OCI-LY7 (cell line): ENCODE measurements around the gene TTBK1. TPM values are rescaled to one million over a fixed set of nuclear protein-coding genes. Genes with fewer than 3 reads are reported as not detected.

Experiments
- BruUV-seq: library from RNA; stranded (reverse); fragments of 400-500 nt; replicated peaks from 2 replicates; lab custom pipeline; 2021; lab: Mats Ljungman, UMichigan
- CTCF ChIA-PET: fragments of 300-600 bp; sonication (Branson Sonifier 250); formaldehyde crosslinking; loops from one replicate; lab custom pipeline; 2022; ENCODE audit warnings: antibody characterized with exemption; ENCODE audit not compliant: unreplicated experiment; lab: Charles Lee
- POLR2A ChIA-PET: fragments of 300-600 bp; sonication (Branson Sonifier 250); formaldehyde crosslinking; loops from one replicate; lab custom pipeline; 2022; ENCODE audit warnings: antibody characterized with exemption; lab: Charles Lee
- DNase-seq: peaks from one replicate; pipeline ENCODE4 v3.0.0-alpha.2; 2015; ENCODE audit warnings: low spot score
- H2AFZ ChIP-seq: fragments of 200-600 bp; sonication (generic), shearing (Covaris generic); 2 replicates; pipeline ENCODE4 v1.6.1; 2014; ENCODE audit warnings: mild to moderate bottlenecking, antibody characterized with exemption, low read length, moderate library complexity
- H3K27ac ChIP-seq: fragments of 200-600 bp; sonication (generic); 2 replicates; pipeline ENCODE4 v1.5.1; 2014; ENCODE audit warnings: mixed run types, low read depth, mild to moderate bottlenecking, moderate library complexity, low read length, inconsistent platforms; ENCODE audit not compliant: poor library complexity, severe bottlenecking
- H3K36me3 ChIP-seq: fragments of 200-600 bp; sonication (generic); 2 replicates; pipeline ENCODE4 v1.6.1; 2014; ENCODE audit warnings: mild to moderate bottlenecking, antibody characterized with exemption, low read length, moderate library complexity, mixed read lengths; ENCODE audit not compliant: insufficient read depth
- H3K4me1 ChIP-seq: fragments of 200-600 bp; sonication (generic); 2 replicates; pipeline ENCODE4 v1.5.1; 2014; ENCODE audit warnings: mild to moderate bottlenecking, low read length; ENCODE audit not compliant: insufficient read depth, poor library complexity, severe bottlenecking
- H3K4me2 ChIP-seq: fragments of 200-600 bp; sonication (generic); 2 replicates; pipeline ENCODE4 v1.6.1; 2014; ENCODE audit warnings: mild to moderate bottlenecking, low read length
- H3K4me3 ChIP-seq: fragments of 200-600 bp; sonication (generic); 2 replicates; pipeline ENCODE4 v1.5.1; 2014; ENCODE audit warnings: mild to moderate bottlenecking, low read depth, low read length; ENCODE audit not compliant: poor library complexity, severe bottlenecking
- H3K79me2 ChIP-seq: fragments of 200-600 bp; sonication (generic); 2 replicates; pipeline ENCODE4 v1.6.1; 2016; ENCODE audit warnings: low read depth, mild to moderate bottlenecking, low read length, moderate library complexity, mixed read lengths; ENCODE audit not compliant: insufficient read depth
- H3K9me2 ChIP-seq: fragments of 200-600 bp; sonication (generic); 2 replicates; pipeline ENCODE4 v1.6.1; 2016; ENCODE audit warnings: mild to moderate bottlenecking, low read length, mixed read lengths; ENCODE audit not compliant: insufficient read depth
- H3K9me3 ChIP-seq: fragments of 200-600 bp; sonication (generic); 2 replicates; pipeline ENCODE4 v1.6.1; 2014; ENCODE audit warnings: mild to moderate bottlenecking, mixed run types, low read length, mixed read lengths
- H4K20me1 ChIP-seq: fragments of 200-600 bp; sonication (generic); 2 replicates; pipeline ENCODE4 v1.6.1; 2014; ENCODE audit warnings: mild to moderate bottlenecking, antibody characterized with exemption, low read length, moderate library complexity, mixed read lengths; ENCODE audit not compliant: insufficient read depth
- EZH2phosphoT487 ChIP-seq: fragments of 200-600 bp; sonication (generic); IDR thresholded peaks from 2 replicates; pipeline ENCODE4 v1.6.1; 2018; ENCODE audit warnings: low read depth, borderline replicate concordance, mild to moderate bottlenecking, mixed run types, antibody characterized with exemption, low read length, moderate library complexity, mixed read lengths
- intact Hi-C: fragments of 100-400 bp; cut with micrococcal nuclease; formaldehyde crosslinking; loops from one replicate; pipeline ENCODE4 v1.10.0; 2022; ENCODE audit not compliant: unreplicated experiment
- total RNA-seq, 2 experiments: library from RNA; depleted of rRNA in 1 of 2; stranded (reverse); fragments of >200 nt in 1 of 2; shearing (Covaris generic) in 1 of 2; gene quantifications; 2 replicates each; pipeline ENCODE4 v1.2.3, GENCODE V29; 2014 to 2022
- TF ChIP-seq, protein P1 (sequence below): fragments of 200-600 bp; sonication (generic); conservative IDR thresholded peaks from 2 replicates; pipeline ENCODE4 v1.5.1; 2014; ENCODE audit warnings: mild to moderate bottlenecking, antibody characterized with exemption, low read length, moderate library complexity, mixed read lengths

Gene TTBK1
- total RNA-seq, 2 experiments from 2014 or later = 0.35 to 1.7 TPM

DNA sequence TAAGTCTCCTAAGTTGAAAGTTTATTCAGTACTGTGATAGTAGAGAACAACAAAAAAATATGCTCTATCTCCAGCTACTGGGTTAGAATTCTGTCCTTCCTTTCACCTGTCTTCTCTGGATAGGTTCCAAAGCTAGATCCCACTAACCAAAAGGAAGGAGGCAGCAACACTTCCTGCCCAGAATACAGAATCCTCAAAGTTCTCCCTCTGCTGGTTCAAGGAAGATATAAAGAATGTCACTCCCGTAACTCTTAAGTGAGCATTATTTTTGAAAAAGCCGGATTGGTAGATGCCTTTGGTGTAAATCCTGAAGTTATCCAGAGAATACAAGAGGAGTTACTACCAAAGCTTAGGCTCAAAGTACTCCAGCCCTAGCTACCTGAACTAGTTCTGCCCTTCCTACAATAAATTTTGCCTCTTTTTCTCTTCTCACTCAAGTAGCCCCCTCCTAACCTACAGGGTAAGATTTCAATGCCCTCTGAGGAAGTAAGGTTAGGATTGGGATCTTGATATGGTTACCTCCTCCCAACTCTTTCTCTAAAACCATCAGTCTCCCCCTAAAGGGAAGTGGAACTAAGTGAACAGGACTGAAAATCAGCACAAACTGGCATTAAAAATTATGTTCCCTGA is 91.3 kb downstream of the TTBK1 start:
- Histone ChIP-seq H3K79me2 (no peaks in the 10 kb centered on the region), H3K27ac (no peak overlapping the region), H4K20me1 (no peaks in the 10 kb centered on the region), H3K4me3 (no peak overlapping the region), H3K36me3 (peaks cover 39% of the 10 kb centered on the region), H3K9me3 (no peaks in the 10 kb centered on the region), H3K9me2 (no peaks in the 10 kb centered on the region), H3K4me1 (peaks cover 17% of the 10 kb centered on the region), H2AFZ (no peak overlapping the region), H3K4me2 (no peak overlapping the region)
- POLR2A ChIA-PET = interaction anchor here (1.3 to 2.3 kb wide), 2 partner anchors 12 to 20 kb away, joined by 3 to 11 read pairs; no protein-coding TSS in a partner anchor
- intact Hi-C loops = loop anchor here (5.0 kb wide), 1 partner anchor 62 kb away; no protein-coding TSS in a partner anchor
- peak; percentile 41 for DNase-seq
- CTCF ChIA-PET = no interaction called here
- BruUV-seq = no TSS peak
- no peak for TF ChIP-seq EZH2phosphoT487
- TF ChIP-seq, protein P1, sequence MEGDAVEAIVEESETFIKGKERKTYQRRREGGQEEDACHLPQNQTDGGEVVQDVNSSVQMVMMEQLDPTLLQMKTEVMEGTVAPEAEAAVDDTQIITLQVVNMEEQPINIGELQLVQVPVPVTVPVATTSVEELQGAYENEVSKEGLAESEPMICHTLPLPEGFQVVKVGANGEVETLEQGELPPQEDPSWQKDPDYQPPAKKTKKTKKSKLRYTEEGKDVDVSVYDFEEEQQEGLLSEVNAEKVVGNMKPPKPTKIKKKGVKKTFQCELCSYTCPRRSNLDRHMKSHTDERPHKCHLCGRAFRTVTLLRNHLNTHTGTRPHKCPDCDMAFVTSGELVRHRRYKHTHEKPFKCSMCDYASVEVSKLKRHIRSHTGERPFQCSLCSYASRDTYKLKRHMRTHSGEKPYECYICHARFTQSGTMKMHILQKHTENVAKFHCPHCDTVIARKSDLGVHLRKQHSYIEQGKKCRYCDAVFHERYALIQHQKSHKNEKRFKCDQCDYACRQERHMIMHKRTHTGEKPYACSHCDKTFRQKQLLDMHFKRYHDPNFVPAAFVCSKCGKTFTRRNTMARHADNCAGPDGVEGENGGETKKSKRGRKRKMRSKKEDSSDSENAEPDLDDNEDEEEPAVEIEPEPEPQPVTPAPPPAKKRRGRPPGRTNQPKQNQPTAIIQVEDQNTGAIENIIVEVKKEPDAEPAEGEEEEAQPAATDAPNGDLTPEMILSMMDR = peak; percentile 82

DNA sequence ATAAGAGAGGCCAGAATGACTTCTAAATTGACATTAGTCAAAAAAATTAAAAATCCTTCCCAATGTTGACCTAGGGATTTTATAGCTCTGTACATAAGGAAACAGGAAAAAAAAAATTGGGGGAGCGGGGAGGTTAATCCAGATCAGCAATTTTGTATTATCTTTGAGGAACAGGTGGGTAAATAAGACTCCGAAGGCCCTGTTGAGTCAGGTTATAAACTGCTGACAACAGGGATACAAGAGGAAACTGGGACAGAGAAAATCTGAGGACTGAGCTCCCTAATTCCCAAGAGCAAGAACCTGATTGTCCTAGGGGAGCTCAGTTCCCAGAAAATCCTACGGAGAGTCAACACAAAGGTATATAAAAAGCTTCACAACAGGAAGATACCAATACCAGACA is 92.2 kb downstream of the TTBK1 start:
- no peak overlapping the region for H3K27ac ChIP-seq
- no peak overlapping the region for H3K4me3 ChIP-seq
- no peaks in the 10 kb centered on the region for H4K20me1 ChIP-seq
- ChIA-PET CTCF (no interaction called here), POLR2A (interaction anchor here (1.3 to 2.3 kb wide), 2 partner anchors 13 to 21 kb away, joined by 3 to 11 read pairs; no protein-coding TSS in a partner anchor)
- H3K36me3 ChIP-seq = peaks cover 47% of the 10 kb centered on the region
- intact Hi-C loops = no loop called here
- TF ChIP-seq, protein P1 = no peak
- TF ChIP-seq EZH2phosphoT487 = no peak
- BruUV-seq = no TSS peak
- no peaks in the 10 kb centered on the region for H3K9me2 ChIP-seq
- no peak overlapping the region for H2AFZ ChIP-seq
- no peaks in the 10 kb centered on the region for H3K79me2 ChIP-seq
- no peaks in the 10 kb centered on the region for H3K9me3 ChIP-seq
- DNase-seq = no peak
- no peak overlapping the region for H3K4me2 ChIP-seq
- peaks cover 17% of the 10 kb centered on the region for H3K4me1 ChIP-seq

DNA sequence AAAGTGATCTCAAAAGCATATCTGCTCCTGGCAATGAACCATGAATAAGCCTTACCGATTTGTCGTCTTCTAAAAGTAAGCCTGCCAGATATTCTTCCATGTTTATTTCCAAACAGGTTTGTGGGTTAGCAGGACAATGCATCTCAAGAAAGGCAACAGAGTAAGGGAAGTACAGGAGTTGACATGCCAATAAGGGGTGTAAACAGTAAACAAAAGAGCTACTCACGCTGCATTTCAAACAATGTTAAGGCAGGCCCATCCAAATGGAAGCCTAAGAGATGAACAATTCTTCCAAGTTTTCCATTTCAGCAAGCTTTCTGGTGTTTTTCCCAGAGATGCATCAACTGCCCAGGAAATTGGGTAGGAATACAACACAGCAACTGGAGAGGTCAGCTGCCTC is 93.1 kb downstream of the TTBK1 start:
- ChIA-PET CTCF (no interaction called here), POLR2A (interaction anchor here (0.8 to 2.3 kb wide), 3 partner anchors 14 to 87 kb away, joined by 3 to 11 read pairs (median 3); no protein-coding TSS in a partner anchor)
- Histone ChIP-seq H3K4me1 (peaks cover 17% of the 10 kb centered on the region), H3K79me2 (no peaks in the 10 kb centered on the region), H2AFZ (no peak overlapping the region), H3K4me2 (no peak overlapping the region), H3K9me3 (no peaks in the 10 kb centered on the region), H3K36me3 (peaks cover 57% of the 10 kb centered on the region), H4K20me1 (no peaks in the 10 kb centered on the region), H3K27ac (no peak overlapping the region), H3K9me2 (no peaks in the 10 kb centered on the region), H3K4me3 (no peak overlapping the region)
- intact Hi-C loops = no loop called here
- DNase-seq = no peak
- no TSS peak for BruUV-seq
- TF ChIP-seq, protein P1 = no peak
- no peak for TF ChIP-seq EZH2phosphoT487
